Left hindlimb (tissue), 1 donor: ENCODE results near the gene PAPSS1.
A peak's percentile ranks its signal among the peaks of the same experiment; 100 is the strongest.
"Not testable (repeated sequence)": the region's sequence is repeated elsewhere in the genome, so short reads cannot be mapped to it uniquely, and the experiment has no call there.

Source experiments
- DNase-seq: peaks from one replicate; pipeline ENCODE4 v3.0.0-alpha.2; 2018

Gene PAPSS1

DNA sequence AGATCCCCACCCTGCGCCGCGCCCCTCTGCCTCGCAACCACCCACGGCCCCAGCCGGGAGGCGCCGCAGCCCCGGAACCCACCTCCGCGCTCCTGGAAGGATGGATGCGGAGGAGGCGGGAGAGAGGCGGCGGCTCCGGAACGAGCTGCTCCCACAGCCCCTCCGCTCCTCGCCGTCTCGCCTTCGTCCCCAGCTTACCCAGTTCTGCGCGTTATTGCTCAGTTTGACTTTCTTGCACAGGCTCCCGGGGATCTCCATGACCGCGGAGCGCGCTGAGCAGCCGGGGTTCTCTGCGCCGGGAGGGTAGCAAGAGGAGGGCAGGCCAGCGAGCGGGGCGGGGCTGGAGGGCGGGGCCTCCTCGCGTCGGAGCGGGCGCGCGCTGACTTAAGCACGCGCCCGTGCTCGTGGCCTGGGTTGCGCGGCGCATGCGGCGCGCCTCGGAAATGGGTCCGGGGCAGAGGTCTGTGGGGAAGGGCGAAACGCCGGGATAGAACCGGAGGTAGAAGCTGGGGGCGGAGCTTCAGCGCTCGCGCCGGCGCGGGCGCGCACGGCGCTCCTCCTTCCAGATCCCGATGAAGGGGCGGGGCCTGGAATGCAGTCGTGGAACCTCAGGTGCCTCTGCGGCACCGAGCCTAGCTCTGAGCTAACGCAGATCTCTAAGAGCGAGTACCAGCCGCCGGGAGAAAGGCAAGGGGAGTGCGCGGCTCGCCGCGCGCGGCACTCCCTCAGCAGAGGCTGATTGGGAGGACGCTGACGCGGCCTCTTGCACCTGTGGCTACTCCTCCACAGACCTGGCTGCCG is at the start of gene PAPSS1:
TSS of gene PAPSS1 (minus strand) at position 313 of the 801 bp plus-strand sequence. CDS start at position 258, 55 bp downstream.
- DNase-seq, result peak; percentile 98

DNA sequence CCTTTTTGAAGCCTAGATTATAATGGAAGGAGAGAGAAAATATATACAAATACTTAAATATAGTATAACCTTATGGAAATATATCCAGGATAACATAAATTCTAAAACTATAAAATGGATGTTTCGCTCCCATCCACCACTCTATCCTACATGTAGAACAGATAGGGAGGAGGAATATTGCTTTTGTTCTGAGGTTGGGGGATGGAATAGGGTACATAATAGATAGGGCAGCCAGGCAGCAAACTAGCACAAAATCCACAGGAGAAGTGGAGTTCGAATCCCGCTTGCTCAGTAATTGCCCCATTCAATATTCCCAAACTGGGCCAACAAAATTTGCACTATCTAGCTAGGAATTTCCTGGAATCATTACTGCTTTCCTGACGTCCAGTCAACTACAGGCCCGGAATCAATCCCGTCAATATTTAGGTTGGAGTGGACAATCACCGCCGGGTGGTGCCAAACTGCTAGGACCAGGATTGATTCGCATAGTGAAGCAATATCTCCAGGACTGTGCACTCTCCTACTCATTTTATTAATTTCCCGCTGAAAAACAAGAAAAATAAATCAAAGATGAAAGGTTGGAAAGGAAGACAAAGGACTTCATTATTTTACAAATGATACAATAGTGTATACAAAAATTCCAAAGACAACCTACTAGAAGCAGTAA is 40.4 kb upstream of the PAPSS1 start:
- no peak for DNase-seq

DNA sequence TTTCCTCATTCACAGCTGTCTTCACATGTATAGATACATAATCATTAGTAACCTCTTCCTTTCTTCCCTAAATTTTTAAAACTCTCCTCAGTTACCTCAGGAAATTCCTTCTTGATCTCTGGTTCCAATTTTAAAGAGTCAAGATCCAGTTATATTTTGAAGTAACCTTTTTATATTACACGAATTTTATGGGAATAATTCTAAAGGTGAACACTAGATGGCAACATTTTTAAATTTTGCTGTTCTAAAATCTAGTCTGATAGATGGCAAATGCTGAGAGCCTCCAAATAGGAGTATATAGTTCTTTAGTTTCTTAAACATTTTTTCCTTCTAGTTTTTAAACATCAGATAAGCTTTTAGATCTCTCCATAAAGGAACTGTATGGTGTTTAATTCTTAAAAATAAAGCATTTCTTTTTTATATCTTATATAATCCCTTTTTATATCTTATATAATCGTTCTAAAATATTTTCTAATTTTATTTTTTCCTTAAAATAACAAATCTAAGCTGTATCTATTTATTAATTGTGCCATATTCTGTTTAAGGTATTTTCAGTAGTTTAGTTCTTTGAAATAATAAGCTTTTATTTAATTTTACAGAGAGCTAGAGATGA is 37.9 kb upstream of the PAPSS1 start:
- no peak for DNase-seq

DNA sequence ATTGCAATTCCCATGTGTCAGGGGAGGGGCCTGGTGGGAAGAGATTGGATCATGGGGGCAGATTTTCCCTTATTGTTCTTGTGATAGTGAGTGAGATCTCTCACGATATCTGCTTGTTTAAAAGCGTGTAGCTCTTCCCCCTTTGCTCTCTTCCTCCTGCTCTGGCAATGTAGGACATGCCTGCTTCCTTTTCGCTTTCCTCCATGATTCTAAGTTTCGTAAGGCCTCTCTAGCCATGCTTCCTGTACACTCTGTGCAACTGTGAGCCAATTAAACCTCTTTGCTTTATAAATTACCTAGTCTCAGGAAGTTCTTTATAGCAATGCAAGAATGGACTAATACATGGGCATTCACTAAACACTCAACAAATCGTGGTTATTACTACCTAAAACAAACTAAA is 37.2 kb upstream of the PAPSS1 start:
- DNase-seq, result no peak

DNA sequence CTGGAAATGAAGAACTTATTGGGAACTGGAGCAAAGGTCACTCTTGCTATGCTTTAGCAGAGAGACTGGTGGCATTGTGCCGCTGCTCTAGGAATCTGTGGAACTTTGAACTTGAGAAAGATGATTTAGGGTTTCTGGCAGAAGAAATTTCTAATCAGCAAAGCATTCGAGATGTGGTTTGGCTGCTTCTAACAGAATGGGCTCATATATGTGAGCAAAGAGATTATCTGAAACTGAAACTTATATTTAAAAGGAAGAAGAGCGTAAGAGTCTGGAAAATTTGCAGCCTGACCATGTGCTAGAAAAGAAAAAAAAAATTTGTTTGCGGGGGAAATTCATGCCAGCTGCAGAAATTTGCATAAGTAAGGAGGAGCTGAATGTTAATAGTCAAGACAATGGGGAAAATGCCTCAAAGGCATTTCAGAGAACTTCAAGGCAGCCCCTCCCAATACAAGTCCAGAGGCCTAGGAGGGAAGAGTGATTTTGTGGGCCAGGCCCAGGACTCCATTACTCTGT is 35.9 kb upstream of the PAPSS1 start:
- no peak for DNase-seq

DNA sequence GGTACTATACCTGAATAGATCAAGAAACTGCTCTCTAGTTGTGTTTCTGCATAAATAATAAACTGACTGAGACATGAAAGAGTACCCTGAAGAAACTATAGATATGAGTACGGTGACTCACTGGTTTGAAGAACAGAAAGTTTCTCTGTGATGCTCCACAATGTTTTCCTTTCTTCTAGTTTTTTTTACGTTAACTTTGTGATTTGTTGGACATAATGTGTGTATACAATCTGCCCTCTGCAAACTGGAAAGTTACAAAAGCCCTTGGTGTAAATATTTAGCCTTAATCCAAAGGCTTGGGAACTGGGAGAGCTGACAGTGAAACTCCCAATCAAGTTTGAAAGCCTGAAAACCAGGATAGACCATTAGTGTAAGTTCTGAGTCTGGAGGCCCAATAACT is 31.6 kb upstream of the PAPSS1 start:
- DNase-seq, result no peak

DNA sequence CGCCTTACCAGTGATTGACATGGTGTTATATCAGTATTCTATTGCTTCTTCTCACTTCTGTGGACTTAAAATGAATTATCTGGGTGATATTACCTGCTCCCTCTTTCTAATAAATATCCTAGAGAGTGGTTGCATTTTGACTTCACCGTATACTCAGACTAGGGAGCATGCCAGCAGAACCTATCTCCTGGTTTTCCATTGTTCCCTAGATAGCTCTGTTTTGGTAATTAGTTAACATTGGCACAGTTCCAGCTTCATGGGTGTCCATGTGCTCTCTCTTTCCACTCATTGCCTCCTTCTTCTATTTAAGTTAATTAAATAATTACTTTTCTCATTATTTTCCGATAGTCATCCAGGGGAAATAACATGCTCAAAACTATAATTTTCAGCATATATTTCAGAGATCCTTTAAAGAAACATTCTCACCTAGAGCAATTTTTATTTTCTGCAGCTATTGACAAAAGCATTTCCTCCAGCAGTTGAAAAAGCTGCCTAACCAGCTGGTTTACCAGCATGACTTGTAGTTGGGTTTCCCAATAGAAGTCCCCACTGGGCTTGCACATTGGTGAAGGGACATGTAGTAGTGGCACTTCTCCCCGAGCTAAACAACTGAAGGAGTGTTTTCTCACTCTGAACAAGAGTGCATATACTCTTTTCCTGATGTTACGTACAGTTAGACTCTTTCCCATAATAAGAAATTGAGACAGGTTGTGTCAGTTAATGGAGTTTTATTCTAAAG is 27.9 kb upstream of the PAPSS1 start:
- no peak for DNase-seq

DNA sequence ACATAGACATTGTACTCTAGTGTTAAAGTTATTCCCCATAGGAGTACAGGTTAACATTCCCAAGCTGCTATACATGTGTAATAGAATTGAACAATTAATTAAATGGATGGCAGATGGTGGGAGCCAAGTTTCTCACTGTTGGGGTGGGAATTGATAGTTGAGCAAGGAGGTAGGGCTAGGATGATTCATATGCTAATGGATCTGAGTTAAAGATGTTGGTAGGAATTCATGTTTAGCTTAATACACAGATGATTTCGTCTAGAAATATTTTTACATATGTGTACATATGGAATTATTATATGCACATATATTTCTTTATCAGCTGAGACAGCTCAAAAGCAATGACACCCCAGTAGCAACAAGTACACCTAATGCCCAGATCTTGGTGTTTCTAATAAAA is 26.1 kb upstream of the PAPSS1 start:
- DNase-seq, result no peak

DNA sequence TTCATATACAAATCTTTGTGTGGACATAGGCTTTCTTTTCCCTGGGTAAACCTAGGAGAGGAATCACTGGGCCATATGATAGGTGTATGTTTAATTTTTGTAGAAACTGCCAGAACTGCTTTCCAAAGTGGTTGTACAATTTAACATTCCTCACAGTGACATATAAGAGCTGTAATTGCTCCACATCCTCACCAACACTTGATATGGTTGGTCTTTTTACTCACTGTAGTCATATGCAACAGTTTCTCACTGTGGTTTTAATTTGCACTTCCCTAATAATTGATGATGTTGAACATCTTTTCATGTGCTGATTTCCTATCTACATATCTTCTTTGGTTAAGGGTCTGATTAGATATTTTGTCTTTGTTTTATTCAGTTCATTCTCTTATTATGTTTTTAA is 24.5 kb upstream of the PAPSS1 start:
- no peak for DNase-seq

DNA sequence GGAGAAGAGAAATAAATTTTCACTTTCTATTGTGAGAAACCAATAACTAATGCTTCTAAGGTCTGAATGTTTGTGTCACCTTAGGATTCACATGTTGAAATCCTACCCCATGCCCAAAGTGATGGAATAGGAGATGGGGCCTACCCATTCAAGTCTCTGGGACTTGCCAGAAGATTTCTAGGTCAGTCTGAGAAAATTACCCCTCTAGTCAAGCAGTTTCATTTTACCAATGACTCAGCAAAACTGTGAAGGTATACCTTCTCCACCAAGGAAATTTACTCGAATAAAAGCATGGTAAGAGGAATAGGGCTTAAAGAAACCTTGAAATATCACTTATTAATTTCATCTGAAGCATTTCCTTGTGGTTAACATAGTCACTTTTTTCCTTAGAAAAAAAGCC is 23.5 kb upstream of the PAPSS1 start:
- DNase-seq, result no peak

DNA sequence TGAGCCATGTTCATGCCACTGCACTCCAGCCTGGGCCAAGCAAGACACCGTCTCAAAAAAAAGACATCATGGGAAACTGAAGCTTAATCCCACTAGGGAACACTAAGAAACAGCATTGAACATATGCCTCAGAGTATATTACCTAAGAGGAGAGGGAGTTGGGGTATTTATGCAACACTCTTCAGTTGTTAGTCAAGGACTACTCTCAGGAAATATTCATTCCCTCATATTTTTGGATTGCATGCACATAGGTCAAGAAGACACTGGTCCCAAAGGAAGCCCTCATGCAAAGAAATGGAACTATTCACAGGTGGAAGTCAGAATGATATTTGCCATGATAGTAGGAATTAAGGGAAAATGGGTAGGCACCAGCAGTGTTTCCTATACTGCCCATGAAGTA is 22.8 kb upstream of the PAPSS1 start:
- DNase-seq, result no peak

DNA sequence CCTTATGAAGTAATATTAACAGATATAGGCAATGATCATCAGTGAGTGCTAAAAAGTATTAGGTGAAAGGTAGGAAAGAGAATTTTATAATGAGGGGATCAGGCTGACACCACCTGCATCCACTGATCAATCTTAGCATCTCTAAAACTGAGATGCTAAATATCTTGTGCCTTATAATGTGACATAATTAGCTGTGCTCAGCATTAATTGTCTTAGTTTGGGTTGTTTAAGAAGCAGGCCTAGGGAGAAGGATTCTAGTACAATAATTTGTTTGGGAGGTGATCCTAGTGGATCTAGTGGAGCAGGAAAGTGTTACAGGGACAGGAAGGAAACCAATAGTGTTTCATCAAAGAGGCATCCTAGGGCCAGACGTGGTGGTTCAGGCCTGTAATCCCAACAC is 22.2 kb upstream of the PAPSS1 start:
- no peak for DNase-seq

DNA sequence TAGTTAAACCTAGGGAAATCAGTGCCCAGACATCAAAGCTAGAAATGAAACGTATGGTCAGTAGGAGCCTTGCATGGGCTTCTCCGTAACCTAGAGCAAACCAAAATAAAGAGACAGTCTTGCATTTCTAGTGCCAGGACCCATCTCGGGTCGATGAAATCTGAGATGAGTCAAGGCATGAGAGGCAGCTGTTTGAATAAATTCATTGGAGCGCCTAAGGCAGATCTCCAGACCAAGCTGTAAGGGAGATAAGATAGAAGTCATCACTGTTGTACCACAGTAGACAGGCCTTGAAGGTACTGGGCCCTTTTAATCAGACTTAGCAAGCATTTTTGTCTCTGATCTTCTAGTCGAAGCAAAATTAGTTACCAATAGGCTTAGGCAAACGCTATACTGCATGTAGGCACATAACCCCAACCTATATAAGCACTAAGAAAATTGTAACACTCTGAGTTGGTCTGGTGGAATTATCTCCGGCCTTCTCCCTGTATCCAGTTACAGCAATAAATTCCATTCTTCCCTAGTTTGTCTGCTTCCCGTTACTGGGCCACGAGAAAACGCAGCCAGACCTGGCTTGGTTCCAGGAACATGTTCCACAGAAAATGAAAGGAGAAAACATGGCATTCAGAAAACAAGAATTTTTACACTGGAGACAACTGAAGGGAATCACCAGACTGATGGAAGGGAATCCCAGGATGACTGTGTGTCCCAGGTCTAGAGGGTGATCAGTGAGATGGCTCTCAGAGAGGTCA is 21.1 kb upstream of the PAPSS1 start:
- DNase-seq, result peak; percentile 55

DNA sequence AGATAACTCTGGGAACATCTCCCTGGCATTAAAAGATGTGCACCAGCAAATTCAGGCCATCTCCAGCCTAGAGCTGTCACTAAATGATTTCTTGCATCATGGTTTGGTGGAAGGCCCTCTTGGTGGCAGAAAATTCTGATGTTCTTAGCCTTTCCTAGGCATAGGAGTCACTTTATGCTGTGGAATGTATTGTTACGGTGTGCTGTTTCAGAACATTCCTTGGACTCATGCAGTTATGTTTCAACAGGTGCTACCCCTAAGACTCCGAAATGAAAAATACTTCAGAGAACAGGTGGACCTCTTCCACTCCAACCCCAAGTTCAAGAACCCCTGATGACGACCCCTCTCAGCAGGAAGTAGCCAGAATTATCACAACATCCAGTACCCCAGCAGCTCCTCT is 20.3 kb upstream of the PAPSS1 start:
- no peak for DNase-seq

DNA sequence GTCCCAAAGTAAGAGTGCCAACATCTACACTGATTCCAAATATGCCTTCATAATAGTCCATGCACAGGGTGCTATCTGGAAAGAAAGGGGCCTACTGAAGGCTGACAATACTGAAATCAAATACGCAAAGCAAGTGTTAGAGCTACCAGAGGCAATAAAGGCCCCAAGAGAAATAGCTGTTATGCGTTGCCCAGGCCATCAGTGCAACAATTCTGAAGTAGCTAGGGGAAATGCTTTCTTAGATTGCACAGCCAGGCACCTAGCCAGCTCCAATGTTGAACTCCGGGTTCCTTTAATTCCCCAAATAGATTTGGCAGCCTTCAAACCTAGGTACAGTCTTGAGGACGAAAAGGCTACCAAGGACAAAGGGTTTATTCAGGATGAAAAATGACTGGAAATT is 17.4 kb upstream of the PAPSS1 start:
- DNase-seq, result no peak

DNA sequence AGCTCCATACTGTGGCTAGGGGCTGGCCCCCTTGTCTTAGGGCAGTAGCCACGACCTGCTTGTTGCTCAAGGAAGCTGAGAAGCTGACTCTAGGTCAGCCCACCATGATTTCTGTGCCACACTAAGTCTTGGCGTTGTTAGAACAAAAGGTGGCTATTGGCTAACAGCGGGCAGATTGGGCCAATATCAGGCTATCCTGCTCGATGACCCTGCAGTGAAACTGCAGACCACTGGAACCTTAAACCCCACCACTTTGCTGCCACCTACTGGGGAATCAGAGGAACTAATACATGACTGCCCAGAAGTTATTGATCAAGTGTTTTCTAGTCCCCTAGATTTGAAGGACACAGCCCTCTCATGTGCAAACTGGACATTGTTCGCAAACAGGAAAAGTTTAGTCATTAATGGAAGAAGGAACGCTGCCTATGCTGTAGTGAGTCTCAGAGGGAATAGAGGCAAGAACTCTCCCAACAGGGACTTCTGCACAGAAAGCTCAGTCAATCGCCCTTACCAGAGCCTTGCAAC is 17.0 kb upstream of the PAPSS1 start:
- DNase-seq, result peak; percentile 50

DNA sequence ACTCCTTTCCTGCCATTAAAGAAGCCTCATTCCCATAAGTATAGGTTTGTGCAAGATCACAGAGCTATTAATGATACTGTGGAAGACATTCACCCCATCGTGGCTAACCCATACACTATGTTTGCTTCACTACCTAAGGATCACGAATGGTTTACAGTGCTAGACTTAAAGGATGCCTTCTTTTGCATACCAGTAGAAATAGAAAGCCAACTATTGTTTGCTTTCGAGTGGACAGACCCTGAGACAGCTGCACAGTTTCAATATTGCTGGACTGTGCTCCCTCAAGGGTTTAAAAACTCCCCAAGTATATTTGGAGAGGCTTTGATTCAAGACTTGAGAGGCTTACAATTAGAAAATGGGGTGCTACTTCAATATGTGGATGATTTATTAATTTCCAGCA is 16.0 kb upstream of the PAPSS1 start:
- no peak for DNase-seq

DNA sequence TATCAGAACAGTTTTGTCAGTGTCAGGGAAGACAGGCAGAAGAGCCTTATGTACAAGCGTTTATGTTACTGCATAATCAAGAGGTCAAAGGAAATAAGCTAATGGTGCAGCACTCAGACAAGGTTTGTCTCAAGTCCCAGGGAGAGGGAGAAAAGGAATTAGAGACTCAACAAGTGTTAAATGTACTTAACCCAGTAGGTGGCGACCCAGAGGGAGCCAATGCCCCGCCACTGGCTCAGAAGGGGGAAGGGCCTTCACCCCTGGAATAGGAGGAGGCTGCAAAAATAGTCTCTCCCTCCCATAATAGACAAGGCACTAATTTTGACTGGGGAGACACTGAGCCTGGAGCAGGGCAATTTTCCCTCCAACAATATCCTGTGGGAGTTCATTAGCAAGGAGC is 14.1 kb upstream of the PAPSS1 start:
- DNase-seq, result no peak

DNA sequence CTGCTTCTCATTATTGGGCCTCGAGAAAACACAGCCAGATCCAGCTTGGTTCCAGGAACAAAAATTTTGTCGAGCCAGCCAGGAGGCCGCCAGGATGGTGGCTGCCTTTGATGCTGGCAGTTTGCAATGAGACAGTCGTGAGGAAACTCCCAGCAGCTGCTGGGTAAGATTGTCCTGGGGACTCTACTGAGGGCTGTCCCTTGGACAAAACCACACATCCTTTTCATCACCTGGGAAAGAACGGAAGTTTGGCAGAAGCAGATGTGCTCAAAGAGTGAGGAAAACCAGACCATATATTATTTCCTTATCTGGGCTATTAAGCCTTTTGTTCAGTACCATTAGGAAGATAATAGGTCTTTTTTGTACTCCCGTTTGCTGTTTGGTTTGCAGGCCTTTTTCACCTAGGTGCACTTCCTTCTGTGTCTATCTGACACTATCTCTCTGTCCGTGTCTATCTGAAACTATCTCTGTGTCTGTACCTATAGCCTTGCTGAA is 13.4 kb upstream of the PAPSS1 start:
- DNase-seq, result peak; percentile 60

DNA sequence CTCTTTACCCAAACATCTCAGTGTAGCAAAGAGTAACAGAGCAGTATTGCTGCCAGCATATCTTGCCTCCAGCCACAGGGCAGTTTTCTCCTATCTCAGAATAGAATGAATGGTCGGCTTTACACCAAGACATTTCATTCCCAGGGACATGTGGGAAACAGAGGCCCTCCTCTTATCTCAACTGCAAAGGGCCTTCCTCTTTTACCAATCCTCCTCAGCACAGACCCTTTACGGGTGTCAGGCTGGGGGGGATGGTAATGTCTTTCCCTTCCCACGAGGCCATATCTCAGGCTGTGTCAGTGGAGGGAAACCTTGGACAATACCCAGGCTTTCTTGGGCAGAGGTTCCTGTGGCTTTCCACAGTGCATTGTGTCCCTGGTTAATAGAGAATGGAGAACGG is 9.0 kb upstream of the PAPSS1 start:
- DNase-seq, result not testable (repeated sequence)

DNA sequence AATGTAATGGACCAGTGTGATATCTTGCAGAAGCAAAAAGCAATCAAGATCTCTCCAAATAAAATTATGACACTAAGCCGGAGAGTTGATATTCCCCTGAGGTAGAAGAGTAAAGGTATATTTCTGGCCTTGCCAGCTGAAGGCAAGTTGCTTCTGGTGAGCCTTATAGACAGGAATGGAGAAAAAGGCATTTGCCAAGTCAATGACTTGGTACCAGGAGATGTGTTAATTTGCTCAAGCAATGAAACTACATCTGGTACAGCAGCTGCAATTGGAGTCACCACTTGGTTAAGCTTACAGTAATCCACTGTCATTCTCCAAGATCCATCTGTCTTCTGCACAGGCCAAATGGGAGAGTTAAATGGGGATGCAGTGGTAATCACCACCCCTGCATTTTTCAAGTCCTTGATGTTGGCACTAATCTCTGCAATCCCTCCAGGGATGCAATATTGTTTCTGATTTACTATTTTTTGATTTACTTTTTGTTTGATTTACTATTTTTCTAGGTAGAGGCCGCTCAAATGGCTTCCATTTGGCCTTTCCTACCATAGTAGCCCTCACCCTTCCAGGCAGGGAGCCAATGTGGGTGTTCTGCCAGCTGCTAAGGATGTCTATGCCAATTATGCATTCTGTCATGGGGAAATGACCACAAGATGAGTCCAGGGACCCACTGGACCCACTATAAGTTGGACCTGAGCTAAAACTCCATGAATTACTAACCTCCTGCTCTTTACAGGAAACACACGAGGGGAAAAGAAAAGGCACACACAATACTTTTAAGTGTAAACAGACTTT is 6.3 kb upstream of the PAPSS1 start:
- DNase-seq, result not testable (repeated sequence)
